Ascending aorta (tissue), 2 donors: Measurements from ENCODE around the gene OVOL3. TPM values are rescaled to one million over a fixed set of nuclear protein-coding genes. Genes with fewer than 3 reads are reported as not detected.
"Not testable (repeated sequence)": the region's sequence is repeated elsewhere in the genome, so short reads cannot be mapped to it uniquely, and the experiment has no call there.

ENCODE experiments used
- DNase-seq, 2 donors: peaks; one replicate each; pipeline ENCODE4 v3.0.0-alpha.2; 2019; ENCODE audit warnings: low spot score in 2 of 2
- H3K27ac ChIP-seq, 2 donors: fragments of 200-600 bp; sonication (generic); one replicate each; pipeline ENCODE4 v1.5.1; 2016 to 2017; ENCODE audit warnings: mild to moderate bottlenecking in 1 of 2
- H3K27me3 ChIP-seq: fragments of 200-600 bp; sonication (generic); one replicate; pipeline ENCODE4 v1.5.1; 2017
- H3K36me3 ChIP-seq, 2 donors: fragments of 200-600 bp; sonication (generic); one replicate each; pipeline ENCODE4 v1.5.1; 2016
- H3K4me1 ChIP-seq, 2 donors: fragments of 200-600 bp; sonication (generic); one replicate each; pipeline ENCODE4 v1.5.1; 2016 to 2017; ENCODE audit warnings: mild to moderate bottlenecking in 1 of 2
- H3K4me3 ChIP-seq, 2 donors: fragments of 200-600 bp; sonication (generic); one replicate each; pipeline ENCODE4 v1.5.1; 2016 to 2017; ENCODE audit warnings: mild to moderate bottlenecking in 1 of 2
- H3K9me3 ChIP-seq, 2 donors: fragments of 200-600 bp; sonication (generic); one replicate each; pipeline ENCODE4 v1.5.1; 2016
- CTCF ChIP-seq, 3 experiments: fragments of 200-600 bp in 2 of 3; fragments of 450-650 bp in 1 of 3; sonication (generic) in 2 of 3; IDR thresholded peaks; one replicate each; pipeline ENCODE4 v1.5.1; 2016 to 2019; ENCODE audit warnings: antibody characterized with exemption in 3 of 3, mild to moderate bottlenecking in 1 of 3, moderate library complexity in 1 of 3
- intact Hi-C: fragments of 100-400 bp; cut with DNase I; formaldehyde crosslinking; loops from one replicate; pipeline ENCODE4 v1.15.1; 2023
- total RNA-seq: library from RNA; depleted of rRNA; stranded (reverse); fragments of >200 nt; gene quantifications from one replicate; pipeline ENCODE4 v1.1.0, GENCODE V29; 2016

OVOL3 gene
- total RNA-seq, 1 donor from 2014 or later, result not detected

GRCh38 chr19:36120984-36121358, 10.0 kb downstream of the OVOL3 start:
- intact Hi-C loops, result loop anchor here (10.0 kb wide), 1 partner anchor 794 kb away; the partner anchor contains the start of genes ZNF568 and ZNF829
- Histone ChIP-seq H3K36me3 (peaks cover 73 to 82% of the 10 kb centered on the region in 2 donors), H3K27ac (no peak overlapping the region), H3K4me1 (peaks cover 6 to 9% of the 10 kb centered on the region in 2 donors), H3K9me3 (no peaks in the 10 kb centered on the region), H3K27me3 (no peaks in the 10 kb centered on the region), H3K4me3 (no peak overlapping the region)
- no peak for DNase-seq
- TF ChIP-seq CTCF (IDR thresholded peaks at IDR 0.05), result no peak

- peaks cover 1 to 3% of the 10 kb centered on the region in 2 donors for H3K4me1 ChIP-seq
- H3K27me3 ChIP-seq, result no peaks in the 10 kb centered on the region
- TF ChIP-seq CTCF (IDR thresholded peaks at IDR 0.05), result no peak
- intact Hi-C loops, result loop anchor here (10.0 kb wide), 1 partner anchor 793 kb away; the partner anchor contains the start of genes ZNF568 and ZNF829
- no peaks in the 10 kb centered on the region for H3K9me3 ChIP-seq
- no peak for DNase-seq
- no peak overlapping the region for H3K4me3 ChIP-seq
- H3K27ac ChIP-seq, result no peak overlapping the region
- H3K36me3 ChIP-seq, result peaks cover 74 to 82% of the 10 kb centered on the region in 2 donors
Observed at GRCh38 chr19:36121486-36122124, 10.7 kb downstream of the OVOL3 start.

GRCh38 chr19:36125557-36125956, 14.6 kb downstream of the OVOL3 start:
- no peak for DNase-seq
- Histone ChIP-seq H3K9me3 (no peaks in the 10 kb centered on the region), H3K27ac (no peak overlapping the region), H3K27me3 (no peaks in the 10 kb centered on the region), H3K4me3 (no peak overlapping the region), H3K4me1 (peaks cover 0 to 13% of the 10 kb centered on the region in 2 donors), H3K36me3 (peaks cover 46 to 50% of the 10 kb centered on the region in 2 donors)
- no peak for TF ChIP-seq CTCF (IDR thresholded peaks at IDR 0.05)
- intact Hi-C loops, result loop anchor here (10.0 kb wide), 1 partner anchor 789 kb away; the partner anchor contains the start of genes ZNF568 and ZNF829

GRCh38 chr19:36128392-36128736, 17.4 kb downstream of the OVOL3 start:
- peak overlapping the region; percentile 57 to 63 for H3K4me3 ChIP-seq
- peaks cover 0 to 13% of the 10 kb centered on the region in 2 donors for H3K4me1 ChIP-seq
- no peaks in the 10 kb centered on the region for H3K27me3 ChIP-seq
- intact Hi-C loops, result loop anchor here (1.0 to 10.0 kb wide), 3 partner anchors 11 to 786 kb away; partner anchors contain the start of genes TBCB, ZNF568 and ZNF829
- H3K27ac ChIP-seq, result peak overlapping the region; percentile 83 to 92
- H3K36me3 ChIP-seq, result peaks cover 24 to 26% of the 10 kb centered on the region in 2 donors
- no peaks in the 10 kb centered on the region for H3K9me3 ChIP-seq
- no peak for TF ChIP-seq CTCF (IDR thresholded peaks at IDR 0.05)
- DNase-seq, result no peak

- H3K27ac ChIP-seq, H3K4me3 ChIP-seq, intact Hi-C loops, DNase-seq, H3K9me3 ChIP-seq, H3K36me3 ChIP-seq, H3K27me3 ChIP-seq: not testable (repeated sequence)
- peaks cover 0 to 15% of the 10 kb centered on the region in 2 donors for H3K4me1 ChIP-seq
Observed at GRCh38 chr19:36131221-36131620, 20.3 kb downstream of the OVOL3 start.

GRCh38 chr19:36134867-36135266, 23.9 kb downstream of the OVOL3 start:
- DNase-seq, H3K4me3 ChIP-seq, H3K27me3 ChIP-seq, intact Hi-C loops, H3K9me3 ChIP-seq, H3K36me3 ChIP-seq: not testable (repeated sequence)
- Histone ChIP-seq H3K4me1 (peaks cover 0 to 13% of the 10 kb centered on the region in 2 donors), H3K27ac (peak overlapping the region in 1 of 2 donors; percentile 83)
